Psoas muscle (tissue), 8 donors: ENCODE data around the gene IRF8. TPM values are rescaled to one million over a fixed set of nuclear protein-coding genes. Genes with fewer than 3 reads are reported as not detected.

Experiments
- ATAC-seq, 4 donors: fragments of 200-7000 bp; cut with Tn5 transposase; one replicate each; pipeline ENCODE4 v1.9.1; 2020; ENCODE audit warnings: moderate library complexity in 3 of 4, mild to moderate bottlenecking in 2 of 4
- DNase-seq, 2 donors: peaks; one replicate each; pipeline ENCODE4 v3.0.0-alpha.2; 2020
- H3K27ac ChIP-seq: fragments of 200-600 bp; one replicate; pipeline ENCODE4 v1.8.0; 2022
- H3K27me3 ChIP-seq, 3 donors: fragments of 200-600 bp in 1 of 3; one replicate each; pipeline versions ENCODE4 v1.6.1 to v1.8.0; 2013 to 2022; ENCODE audit warnings: low read length in 2 of 3, mild to moderate bottlenecking in 2 of 3, moderate library complexity in 1 of 3; ENCODE audit not compliant: insufficient read depth in 3 of 3
- H3K36me3 ChIP-seq, 2 donors: fragments of 200-600 bp in 1 of 2; one replicate each; pipeline versions ENCODE4 v1.6.1 to v1.8.0; 2013 to 2022; ENCODE audit warnings: low read depth in 1 of 2, mild to moderate bottlenecking in 1 of 2, moderate library complexity in 1 of 2; ENCODE audit not compliant: insufficient read depth in 1 of 2
- H3K4me1 ChIP-seq: fragments of 200-600 bp; one replicate; pipeline ENCODE4 v1.8.0; 2022
- H3K4me3 ChIP-seq: fragments of 200-600 bp; one replicate; pipeline ENCODE4 v1.8.0; 2022; ENCODE audit warnings: mild to moderate bottlenecking
- H3K9me3 ChIP-seq: fragments of 200-600 bp; one replicate; pipeline ENCODE4 v1.8.0; 2022
- CTCF ChIP-seq: fragments of 200-600 bp; IDR thresholded peaks from one replicate; pipeline ENCODE4 v1.8.0; 2022; ENCODE audit warnings: antibody characterized with exemption
- WGBS, 3 donors: extraction: QIAGEN DNeasy Blood & Tissue Kit; methylation state at CpG; one replicate each; pipeline versions ENCODE4 v1.1.6 to v1.1.7; 2013; 5-methylcytosine and 5-hydroxymethylcytosine counted together
- intact Hi-C, 2 donors: fragments of 100-400 bp; cut with DNase I; formaldehyde crosslinking; loops; one replicate each; pipeline versions ENCODE4 v1.11.0 to v1.14.2; 2022
- polyA plus RNA-seq, 3 donors: library from polyadenylated mRNA; stranded (reverse); fragments of 200-250 nt; gene quantifications; one replicate each; pipeline ENCODE4 v1.2.3, GENCODE V29; 2013
- total RNA-seq, 4 donors: library from RNA; stranded (reverse); fragmentation: NEBNext Ultra II Directional in 2 of 4; extraction: Animal tissue kit (Norgen Biotek cat#: 25700) in 2 of 4; gene quantifications; one replicate each; pipeline versions ENCODE4 v1.2.1 to v1.2.4, GENCODE V29; 2021 to 2023
- donor health status: healthy with polysubstance abuse.
- donor health status: DM: no; HTN: no; CAD: no; lungs with moderate emphysema.
- donor health status: Bipolar disorder and iron deficiency.
- donor health status: healthy.
- donor health status: DM: yes; HTN: yes; CAD: no.
- donor health status: DM: no; HTN: no; CAD: no.
- donor health status: DM: no; HTN: no; CAD: no.
- donor health status: DM: yes; HTN: yes; CAD: no.

IRF8 gene
- total and polyA plus RNA-seq, 7 donors, result 0.23 to 2.8 (median 1.1) TPM

GRCh38 chr16:85952197-85952596 lies 53.2 kb downstream of the IRF8 start:
- Histone ChIP-seq H3K4me1 (no peaks in the 10 kb centered on the region), H3K27me3 (peaks cover 0 to 21% (median 0%) of the 10 kb centered on the region in 3 donors)
- DNase-seq, result no peak

GRCh38 chr16:85952811-85953210 lies 53.8 kb downstream of the IRF8 start:
- ATAC-seq, result no peak
- Histone ChIP-seq H3K27me3 (peaks cover 0 to 20% (median 0%) of the 10 kb centered on the region in 3 donors), H3K4me3 (no peak overlapping the region), H3K36me3 (no peaks in the 10 kb centered on the region), H3K4me1 (no peaks in the 10 kb centered on the region), H3K9me3 (no peaks in the 10 kb centered on the region), H3K27ac (no peak overlapping the region)
- intact Hi-C loops, result no loop called here
- TF ChIP-seq CTCF, result no peak
- DNase-seq, result no peak
- 76 to 86% (median 82%) methylated on average over 5 of the region's 5 CpGs for WGBS, 3 donors

More at GRCh38 chr16:85952197-85952596, 53.2 kb downstream of the IRF8 start:
- H3K27ac ChIP-seq, result no peak overlapping the region
- H3K9me3 ChIP-seq, result no peaks in the 10 kb centered on the region
- TF ChIP-seq CTCF, result no peak
- 73 to 77% (median 73%) methylated on average over 12 of the region's 12 CpGs for WGBS, 3 donors
- no peak for ATAC-seq
- intact Hi-C loops, result no loop called here
- no peaks in the 10 kb centered on the region for H3K36me3 ChIP-seq
- no peak overlapping the region for H3K4me3 ChIP-seq

GRCh38 chr16:85954927-85955519 lies 56.1 kb downstream of the IRF8 start:
- H3K36me3 ChIP-seq, result no peaks in the 10 kb centered on the region
- DNase-seq (no peak), ATAC-seq (no peak)
- TF ChIP-seq CTCF, result no peak
- H3K4me1 ChIP-seq, result no peaks in the 10 kb centered on the region
- no peak overlapping the region for H3K4me3 ChIP-seq
- H3K9me3 ChIP-seq, result no peaks in the 10 kb centered on the region
- peaks cover 0 to 12% (median under 1%) of the 10 kb centered on the region in 3 donors for H3K27me3 ChIP-seq
- intact Hi-C loops, result no loop called here
- no peak overlapping the region for H3K27ac ChIP-seq
- WGBS, 3 donors, result 87 to 93% (median 92%) methylated on average over 11 to 12 of the region's 12 CpGs

GRCh38 chr16:85955566-85955965 lies 56.6 kb downstream of the IRF8 start:
- Histone ChIP-seq H3K27me3 (peaks cover 0 to 12% (median 2%) of the 10 kb centered on the region in 3 donors), H3K9me3 (no peaks in the 10 kb centered on the region), H3K4me1 (no peaks in the 10 kb centered on the region), H3K27ac (no peak overlapping the region), H3K4me3 (no peak overlapping the region), H3K36me3 (no peaks in the 10 kb centered on the region)
- 44 to 57% (median 55%) methylated on average over 11 of the region's 11 CpGs for WGBS, 3 donors
- intact Hi-C loops, result no loop called here
- ATAC-seq (no peak), DNase-seq (no peak)
- TF ChIP-seq CTCF, result no peak

GRCh38 chr16:85956426-85956825 lies 57.5 kb downstream of the IRF8 start:
- WGBS, 3 donors, result 86 to 90% (median 88%) methylated on average over 15 of the region's 15 CpGs
- DNase-seq (no peak), ATAC-seq (no peak)
- no peak overlapping the region for H3K27ac ChIP-seq
- peaks cover 0 to 12% (median 2%) of the 10 kb centered on the region in 3 donors for H3K27me3 ChIP-seq
- H3K4me1 ChIP-seq, result no peaks in the 10 kb centered on the region
- intact Hi-C loops, result no loop called here
- no peaks in the 10 kb centered on the region for H3K36me3 ChIP-seq
- H3K9me3 ChIP-seq, result no peaks in the 10 kb centered on the region
- H3K4me3 ChIP-seq, result no peak overlapping the region
- no peak for TF ChIP-seq CTCF
